AG04449 (cell line): ENCODE data around the gene STAMBPL1.

Experiments
- CTCF ChIA-PET: fragments of 350-600 bp; formaldehyde crosslinking; extraction: SDS; loops from one replicate; lab custom pipeline; 2021; ENCODE audit warnings: antibody characterized with exemption; lab: Yijun Ruan, JAX
- POLR2A ChIA-PET: fragments of 400-600, 350-600 bp; formaldehyde crosslinking; extraction: SDS; loops from one replicate; lab custom pipeline; 2020; ENCODE audit warnings: antibody characterized with exemption, inconsistent platforms; lab: Yijun Ruan, JAX
- DNase-seq: peaks from one replicate; pipeline ENCODE4 v3.0.0-alpha.2; 2010; ENCODE audit warnings: low read depth, low spot score
- H3K4me3 ChIP-seq: 2 replicates; pipeline ENCODE4 v1.5.1; 2011; ENCODE audit warnings: low read depth, mild to moderate bottlenecking, control low read depth, low read length
- TF ChIP-seq, protein P1 (sequence below): IDR thresholded peaks from one replicate; pipeline ENCODE4 v1.5.1; 2011; ENCODE audit warnings: mild to moderate bottlenecking, moderate library complexity, low read length, control low read depth, inconsistent platforms; ENCODE audit not compliant: insufficient read depth; ENCODE audit errors: missing control alignments

Gene STAMBPL1

DNA sequence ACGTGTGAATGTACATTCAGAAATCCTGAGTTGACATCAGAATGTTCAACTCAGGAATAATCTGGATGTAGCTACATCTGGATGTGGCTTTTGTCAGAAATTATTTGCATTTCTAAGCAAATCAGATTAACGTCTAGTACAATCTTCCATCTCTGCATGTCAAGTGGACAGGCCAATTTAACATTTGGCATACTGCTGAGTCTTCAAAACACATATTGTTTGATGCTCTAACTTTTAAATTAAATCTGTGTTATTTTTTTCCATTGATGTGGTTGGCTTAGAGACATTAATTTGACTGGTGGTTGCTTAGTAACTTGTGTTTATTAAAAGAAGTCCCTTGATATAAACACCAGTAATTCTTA, 3.4 kb downstream of the STAMBPL1 start:
- H3K4me3 ChIP-seq = no peak overlapping the region
- TF ChIP-seq, protein P1, sequence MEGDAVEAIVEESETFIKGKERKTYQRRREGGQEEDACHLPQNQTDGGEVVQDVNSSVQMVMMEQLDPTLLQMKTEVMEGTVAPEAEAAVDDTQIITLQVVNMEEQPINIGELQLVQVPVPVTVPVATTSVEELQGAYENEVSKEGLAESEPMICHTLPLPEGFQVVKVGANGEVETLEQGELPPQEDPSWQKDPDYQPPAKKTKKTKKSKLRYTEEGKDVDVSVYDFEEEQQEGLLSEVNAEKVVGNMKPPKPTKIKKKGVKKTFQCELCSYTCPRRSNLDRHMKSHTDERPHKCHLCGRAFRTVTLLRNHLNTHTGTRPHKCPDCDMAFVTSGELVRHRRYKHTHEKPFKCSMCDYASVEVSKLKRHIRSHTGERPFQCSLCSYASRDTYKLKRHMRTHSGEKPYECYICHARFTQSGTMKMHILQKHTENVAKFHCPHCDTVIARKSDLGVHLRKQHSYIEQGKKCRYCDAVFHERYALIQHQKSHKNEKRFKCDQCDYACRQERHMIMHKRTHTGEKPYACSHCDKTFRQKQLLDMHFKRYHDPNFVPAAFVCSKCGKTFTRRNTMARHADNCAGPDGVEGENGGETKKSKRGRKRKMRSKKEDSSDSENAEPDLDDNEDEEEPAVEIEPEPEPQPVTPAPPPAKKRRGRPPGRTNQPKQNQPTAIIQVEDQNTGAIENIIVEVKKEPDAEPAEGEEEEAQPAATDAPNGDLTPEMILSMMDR = no peak
- POLR2A ChIA-PET = no interaction called here
- no peak for DNase-seq
- CTCF ChIA-PET = interaction anchor here (2.9 to 5.5 kb wide), 2 partner anchors 50 to 104 kb away, joined by 5 to 30 read pairs; no protein-coding TSS in a partner anchor

GRCh38 chr10:88886557-88886956, 6.5 kb downstream of the STAMBPL1 start:
- ChIA-PET POLR2A (no interaction called here), CTCF (interaction anchor here (1.2 to 5.5 kb wide), 4 partner anchors 13 to 50 kb away, joined by 3 to 30 read pairs (median 12); no protein-coding TSS in a partner anchor)
- no peak for DNase-seq
- TF ChIP-seq, protein P1 = no peak
- H3K4me3 ChIP-seq = no peak overlapping the region

DNA sequence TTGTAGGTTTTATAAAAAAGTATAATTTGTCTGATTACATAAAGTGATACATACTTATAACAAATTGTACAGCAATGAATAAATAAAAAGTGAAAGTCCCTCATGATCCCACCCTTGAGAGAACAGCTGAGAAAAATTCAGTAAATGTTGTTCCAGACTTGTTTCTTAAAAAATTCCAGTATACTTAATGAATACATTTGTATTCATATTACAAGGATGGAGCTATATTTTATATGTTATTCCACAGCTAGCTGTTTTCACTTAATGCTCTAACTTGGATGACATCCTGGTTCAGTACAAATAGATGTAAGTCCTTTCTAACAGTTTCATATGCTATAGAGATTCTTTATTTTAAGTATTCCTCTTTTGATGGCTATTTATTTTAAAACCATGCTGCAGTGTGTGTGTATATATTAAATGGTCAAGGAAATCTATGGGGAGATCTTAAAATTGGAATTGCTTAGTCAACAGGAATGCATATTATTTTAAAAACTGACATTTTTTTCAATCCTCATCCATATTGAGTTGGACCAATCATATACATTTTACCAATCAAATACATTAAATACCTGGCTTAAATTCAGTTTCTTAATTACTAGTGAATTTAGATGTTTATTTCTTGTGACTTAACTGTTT, 8.9 kb downstream of the STAMBPL1 start:
- no peak for DNase-seq
- H3K4me3 ChIP-seq = no peak overlapping the region
- CTCF ChIA-PET = interaction anchor here (1.1 to 5.5 kb wide), 6 partner anchors 8 to 328 kb away, joined by 3 to 30 read pairs (median 3); no protein-coding TSS in a partner anchor
- TF ChIP-seq, protein P1 = no peak
- POLR2A ChIA-PET = no interaction called here

GRCh38 chr10:88889559-88890337, 9.7 kb downstream of the STAMBPL1 start:
- no peak overlapping the region for H3K4me3 ChIP-seq
- CTCF ChIA-PET = interaction anchor here (1.4 to 5.5 kb wide), 3 partner anchors 7 to 53 kb away, joined by 3 to 20 read pairs (median 3); no protein-coding TSS in a partner anchor
- DNase-seq = no peak
- TF ChIP-seq, protein P1 = no peak
- POLR2A ChIA-PET = no interaction called here

DNA sequence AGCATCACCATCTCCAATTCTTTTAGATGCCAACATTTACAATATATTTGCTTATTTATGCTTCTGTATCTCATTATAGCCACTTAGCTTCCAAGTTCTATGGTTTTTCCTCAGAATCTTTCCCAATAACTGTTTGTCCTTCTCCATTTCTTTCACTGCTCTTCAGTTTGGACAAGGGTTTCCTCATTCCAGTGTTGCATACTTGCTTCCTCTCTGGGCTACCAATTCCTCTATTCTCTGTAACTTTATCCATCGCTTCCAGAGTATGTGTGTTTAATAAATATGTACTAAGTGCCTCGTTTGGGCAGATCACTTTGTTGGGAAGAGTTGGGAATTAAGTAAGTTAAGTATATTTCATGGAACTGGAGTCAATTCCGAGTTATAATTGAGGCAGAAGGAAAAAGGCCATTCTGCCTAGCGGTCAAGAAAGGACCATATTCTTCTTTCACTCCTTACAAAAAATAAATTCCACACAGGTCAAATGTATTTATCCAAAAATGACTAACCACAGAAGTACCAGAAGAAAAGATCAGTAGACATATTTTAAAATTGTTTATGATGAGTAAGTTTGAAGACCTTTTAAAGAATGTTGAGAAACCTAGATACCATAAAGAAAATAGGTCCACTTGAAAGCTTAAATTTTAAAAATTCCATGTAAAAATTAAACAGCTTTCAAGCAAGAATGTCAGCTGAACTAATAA, 10.8 kb downstream of the STAMBPL1 start:
- H3K4me3 ChIP-seq = no peak overlapping the region
- ChIA-PET CTCF (interaction anchor here (1.0 to 2.1 kb wide), 3 partner anchors 10 to 55 kb away, joined by 3 to 13 read pairs (median 5); no protein-coding TSS in a partner anchor), POLR2A (no interaction called here)
- DNase-seq = no peak
- TF ChIP-seq, protein P1 = no peak
